GM23248 (cell line): ENCODE results near the gene MID1IP1. TPM values are rescaled to one million over a fixed set of nuclear protein-coding genes. Genes with fewer than 3 reads are reported as not detected.

Experiments used
- DNase-seq: peaks from one replicate; pipeline ENCODE4 v3.0.0-alpha.2; 2015
- H2AFZ ChIP-seq: fragments of 200-600 bp; sonication (generic); 2 replicates; pipeline ENCODE4 v1.6.1; 2016; ENCODE audit warnings: antibody characterized with exemption
- H3F3A ChIP-seq: fragments of 200-600 bp; sonication (generic); 2 replicates; pipeline ENCODE4 v1.6.1; 2016; ENCODE audit warnings: mild to moderate bottlenecking, antibody characterized with exemption, mixed run types; ENCODE audit not compliant: insufficient read depth
- H3K27ac ChIP-seq: fragments of 200-600 bp; sonication (generic); 2 replicates; pipeline ENCODE4 v1.5.1; 2016; ENCODE audit warnings: mild to moderate bottlenecking
- H3K27me3 ChIP-seq: fragments of 200-600 bp; sonication (generic); replicated peaks from 2 replicates; pipeline ENCODE4 v1.6.1; 2016; ENCODE audit warnings: mild to moderate bottlenecking; ENCODE audit not compliant: insufficient read depth
- H3K36me3 ChIP-seq: fragments of 200-600 bp; sonication (generic); 2 replicates; pipeline ENCODE4 v1.6.1; 2016; ENCODE audit warnings: low read depth, mild to moderate bottlenecking
- H3K4me1 ChIP-seq: fragments of 200-600 bp; sonication (generic); 2 replicates; pipeline ENCODE4 v1.6.1; 2016; ENCODE audit warnings: mild to moderate bottlenecking; ENCODE audit not compliant: insufficient read depth
- H3K4me2 ChIP-seq: fragments of 200-600 bp; sonication (generic); one replicate; pipeline ENCODE4 v1.6.1; 2016; ENCODE audit warnings: mild to moderate bottlenecking; ENCODE audit not compliant: unreplicated experiment
- H3K4me3 ChIP-seq: fragments of 200-600 bp; sonication (generic); 2 replicates; pipeline ENCODE4 v1.5.1; 2016; ENCODE audit warnings: mild to moderate bottlenecking
- H3K79me2 ChIP-seq: fragments of 200-600 bp; sonication (generic); 2 replicates; pipeline ENCODE4 v1.6.1; 2016; ENCODE audit warnings: mild to moderate bottlenecking; ENCODE audit not compliant: insufficient read depth
- H3K9ac ChIP-seq: fragments of 200-600 bp; sonication (generic); 2 replicates; pipeline ENCODE4 v1.6.1; 2016; ENCODE audit warnings: mild to moderate bottlenecking
- H3K9me2 ChIP-seq: fragments of 200-600 bp; sonication (generic); 2 replicates; pipeline ENCODE4 v1.6.1; 2016; ENCODE audit warnings: mixed run types, mild to moderate bottlenecking, moderate library complexity; ENCODE audit not compliant: insufficient read depth
- H3K9me3 ChIP-seq: fragments of 200-600 bp; sonication (generic); one replicate; pipeline ENCODE4 v1.6.1; 2017; ENCODE audit warnings: low read depth
- H4K20me1 ChIP-seq: fragments of 200-600 bp; sonication (generic); 2 replicates; pipeline ENCODE4 v1.6.0; 2016; ENCODE audit not compliant: insufficient read depth
- EZH2 ChIP-seq: fragments of 200-600 bp; sonication (generic); IDR thresholded peaks from 2 replicates; pipeline ENCODE4 v1.6.1; 2018; ENCODE audit warnings: antibody characterized with exemption, mild to moderate bottlenecking; ENCODE audit not compliant: insufficient read depth, poor library complexity, severe bottlenecking
- EZH2phosphoT487 ChIP-seq: fragments of 200-600 bp; sonication (generic); IDR thresholded peaks from 2 replicates; pipeline ENCODE4 v1.6.1; 2018; ENCODE audit warnings: antibody characterized with exemption, moderate library complexity, mild to moderate bottlenecking, low read depth; ENCODE audit not compliant: insufficient read depth
- WGBS, 2 experiments: methylation state at CpG; one replicate each; pipeline ENCODE4 v1.1.6; 2015 to 2017; ENCODE audit warnings: low lambda C conversion rate in 2 of 2, low coverage in 1 of 2; ENCODE audit errors: missing lambda C conversion rate in 2 of 2; 5-methylcytosine and 5-hydroxymethylcytosine counted together
- in situ Hi-C: fragments of 300-500 bp; cut with MboI; formaldehyde crosslinking; loops from 2 replicates; pipeline ENCODE4 v1.15.0; 2020
- polyA plus RNA-seq: library from polyadenylated mRNA; unstranded; fragments of >200 nt; fragmentation: Nextera tagmentation; extraction: Ambion mirVana; gene quantifications from 2 replicates; pipeline ENCODE4 v1.2.1, GENCODE V29; 2016
- total RNA-seq: library from RNA; depleted of rRNA; stranded (reverse); fragments of >200 nt; shearing (Covaris generic); gene quantifications from 2 replicates; pipeline ENCODE4 v1.2.3, GENCODE V29; 2014

The MID1IP1 gene
- total and polyA plus RNA-seq, 2 experiments from 2014 or later = 4.8 to 41.9 TPM

DNA sequence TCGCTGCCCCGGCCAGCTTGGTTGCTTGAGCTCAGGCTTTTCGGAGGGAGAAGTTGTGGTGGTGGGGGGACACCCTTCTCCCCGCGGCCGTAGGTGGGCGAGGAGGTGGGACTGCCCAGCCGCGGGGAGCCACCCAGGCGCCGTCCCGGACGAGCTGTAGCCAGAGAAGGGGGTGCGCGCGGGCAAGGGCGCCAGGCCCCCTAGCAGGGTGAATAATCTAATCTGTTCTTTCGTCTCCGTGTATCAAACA lies 3.1 kb downstream of the MID1IP1 start:
- Histone ChIP-seq H3K27ac (peak overlapping the region; percentile 95), H3K79me2 (peaks cover 34% of the 10 kb centered on the region), H3K9me2 (no peaks in the 10 kb centered on the region), H3K36me3 (no peaks in the 10 kb centered on the region), H3K4me3 (peak overlapping the region; percentile 89), H2AFZ (peak overlapping the region; percentile 43; the same call in 1 of the 2 replicates), H3K27me3 (no peaks in the 10 kb centered on the region), H3F3A (peaks cover 27% of the 10 kb centered on the region; the same call in 1 of the 2 replicates), H3K4me2 (peak overlapping the region; percentile 92), H3K9ac (peak overlapping the region; percentile 97), H3K4me1 (peaks cover 33% of the 10 kb centered on the region), H3K9me3 (no peaks in the 10 kb centered on the region), H4K20me1 (no peaks in the 10 kb centered on the region)
- no peak for DNase-seq
- WGBS, 2 experiments = 0% methylated on average over 15 of the region's 19 CpGs; no CpG with 5 or more reads in 1 of the 2 experiments
- no peak for TF ChIP-seq EZH2
- no peak for TF ChIP-seq EZH2phosphoT487
- in situ Hi-C loops = no loop called here

DNA sequence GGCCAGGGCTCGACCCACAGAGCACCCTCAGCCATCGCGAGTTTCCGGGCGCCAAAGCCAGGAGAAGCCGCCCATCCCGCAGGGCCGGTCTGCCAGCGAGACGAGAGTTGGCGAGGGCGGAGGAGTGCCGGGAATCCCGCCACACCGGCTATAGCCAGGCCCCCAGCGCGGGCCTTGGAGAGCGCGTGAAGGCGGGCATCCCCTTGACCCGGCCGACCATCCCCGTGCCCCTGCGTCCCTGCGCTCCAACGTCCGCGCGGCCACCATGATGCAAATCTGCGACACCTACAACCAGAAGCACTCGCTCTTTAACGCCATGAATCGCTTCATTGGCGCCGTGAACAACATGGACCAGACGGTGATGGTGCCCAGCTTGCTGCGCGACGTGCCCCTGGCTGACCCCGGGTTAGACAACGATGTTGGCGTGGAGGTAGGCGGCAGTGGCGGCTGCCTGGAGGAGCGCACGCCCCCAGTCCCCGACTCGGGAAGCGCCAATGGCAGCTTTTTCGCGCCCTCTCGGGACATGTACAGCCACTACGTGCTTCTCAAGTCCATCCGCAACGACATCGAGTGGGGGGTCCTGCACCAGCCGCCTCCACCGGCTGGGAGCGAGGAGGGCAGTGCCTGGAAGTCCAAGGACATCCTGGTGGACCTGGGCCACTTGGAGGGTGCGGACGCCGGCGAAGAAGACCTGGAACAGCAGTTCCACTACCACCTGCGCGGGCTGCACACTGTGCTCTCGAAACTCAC lies 3.6 kb downstream of the MID1IP1 start:
- Histone ChIP-seq H3K9me3 (no peaks in the 10 kb centered on the region), H3K4me1 (peaks cover 30% of the 10 kb centered on the region), H3K27me3 (no peaks in the 10 kb centered on the region), H3F3A (peaks cover 22% of the 10 kb centered on the region; the same call in 1 of the 2 replicates), H3K27ac (peak overlapping the region; percentile 95), H2AFZ (peak overlapping the region; percentile 60), H3K9ac (peak overlapping the region; percentile 97), H4K20me1 (no peaks in the 10 kb centered on the region), H3K9me2 (no peaks in the 10 kb centered on the region), H3K79me2 (peaks cover 34% of the 10 kb centered on the region), H3K4me2 (peak overlapping the region; percentile 92), H3K36me3 (no peaks in the 10 kb centered on the region), H3K4me3 (peak overlapping the region; percentile 89)
- DNase-seq = peak; percentile 70
- TF ChIP-seq EZH2 (no peak), EZH2phosphoT487 (no peak)
- in situ Hi-C loops = no loop called here
- 0 to 1% methylated on average over 5 to 28 of the region's 66 CpGs for WGBS, 2 experiments

DNA sequence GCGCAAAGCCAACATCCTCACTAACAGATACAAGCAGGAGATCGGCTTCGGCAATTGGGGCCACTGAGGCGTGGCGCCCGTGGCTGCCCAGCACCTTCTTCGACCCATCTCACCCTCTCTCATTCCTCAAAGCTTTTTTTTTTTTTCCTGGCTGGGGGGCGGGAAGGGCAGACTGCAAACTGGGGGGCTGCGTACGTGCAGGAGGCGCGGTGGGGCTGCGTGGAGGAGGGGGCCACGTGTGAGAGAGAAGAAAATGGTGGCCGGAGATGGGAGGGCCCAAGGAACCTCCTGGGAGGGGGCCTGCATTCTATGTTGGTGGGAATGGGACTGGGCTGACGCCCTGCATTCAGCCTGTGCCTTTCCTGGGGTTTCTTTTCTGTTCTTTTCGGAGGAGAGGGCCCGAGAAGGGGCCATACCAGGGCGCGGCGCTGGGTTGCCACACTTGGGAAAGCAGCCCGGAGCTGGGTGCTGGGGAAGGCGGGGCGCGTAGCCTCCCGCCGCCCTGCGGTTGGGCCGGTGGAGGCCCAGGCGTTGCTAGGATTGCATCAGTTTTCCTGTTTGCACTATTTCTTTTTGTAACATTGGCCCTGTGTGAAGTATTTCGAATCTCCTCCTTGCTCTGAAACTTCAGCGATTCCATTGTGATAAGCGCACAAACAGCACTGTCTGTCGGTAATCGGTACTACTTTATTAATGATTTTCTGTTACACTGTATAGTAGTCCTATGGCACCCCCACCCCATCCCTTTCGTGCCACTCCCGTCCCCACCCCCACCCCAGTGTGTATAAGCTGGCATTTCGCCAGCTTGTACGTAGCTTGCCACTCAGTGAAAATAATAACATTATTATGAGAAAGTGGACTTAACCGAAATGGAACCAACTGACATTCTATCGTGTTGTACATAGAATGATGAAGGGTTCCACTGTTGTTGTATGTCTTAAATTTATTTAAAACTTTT lies 4.5 kb downstream of the MID1IP1 start:
- Histone ChIP-seq H3K27ac (peak overlapping the region; percentile 95), H3K9me2 (no peaks in the 10 kb centered on the region), H3K4me1 (peaks cover 23% of the 10 kb centered on the region), H3K9me3 (no peaks in the 10 kb centered on the region), H2AFZ (peak overlapping the region; percentile 60; the same call in 1 of the 2 replicates), H3K4me2 (peak overlapping the region; percentile 92), H3K79me2 (peaks cover 34% of the 10 kb centered on the region), H3K27me3 (no peaks in the 10 kb centered on the region), H3K4me3 (peak overlapping the region; percentile 89), H3F3A (peaks cover 16% of the 10 kb centered on the region; the same call in 1 of the 2 replicates), H3K9ac (peak overlapping the region; percentile 97), H4K20me1 (no peaks in the 10 kb centered on the region), H3K36me3 (no peaks in the 10 kb centered on the region)
- TF ChIP-seq EZH2 = no peak
- no peak for TF ChIP-seq EZH2phosphoT487
- in situ Hi-C loops = no loop called here
- 1 to 3% methylated on average over 24 to 25 of the region's 41 CpGs for WGBS, 2 experiments
- peak; percentile 89 for DNase-seq

DNA sequence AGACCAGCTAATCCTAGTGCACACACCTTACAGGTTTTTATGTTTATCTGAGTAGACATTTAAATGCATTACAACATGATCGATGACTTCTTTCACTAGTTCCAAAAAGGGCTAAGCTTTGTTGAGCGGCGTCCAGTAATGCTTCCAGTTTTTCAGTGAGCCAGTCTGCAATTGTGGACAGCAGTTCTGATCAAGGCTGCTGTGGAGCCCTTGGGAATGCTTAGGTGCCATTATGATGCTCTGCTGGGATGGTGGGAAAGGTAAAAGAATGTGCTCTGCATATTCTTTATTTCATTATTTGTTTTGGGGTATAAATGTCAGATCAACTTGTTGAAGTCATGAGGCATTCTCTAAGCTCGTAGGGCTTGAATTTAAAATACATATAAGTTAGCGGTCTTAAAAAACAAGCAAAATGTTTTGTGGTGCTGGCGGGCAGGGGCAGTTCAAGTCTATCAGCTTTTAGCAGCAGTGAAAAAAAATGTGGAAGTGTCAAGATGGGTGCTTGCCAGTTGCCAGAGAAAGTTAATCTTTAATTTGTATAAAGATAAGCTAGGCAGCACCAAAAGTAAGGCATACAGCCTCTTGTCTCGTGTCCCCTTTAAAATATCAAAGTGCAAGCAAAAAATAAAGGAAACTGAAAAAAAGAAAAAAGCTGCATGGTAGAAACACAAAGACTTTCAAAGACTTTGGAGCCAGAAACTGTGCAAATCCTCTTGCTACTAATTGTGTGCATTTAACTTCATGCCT lies 5.8 kb downstream of the MID1IP1 start:
- peaks cover 34% of the 10 kb centered on the region for H3K79me2 ChIP-seq
- H2AFZ ChIP-seq = no peak overlapping the region
- no peaks in the 10 kb centered on the region for H3K9me3 ChIP-seq
- H3K27ac ChIP-seq = peak overlapping the region; percentile 95
- H3K4me3 ChIP-seq = peak overlapping the region; percentile 89
- no peak for TF ChIP-seq EZH2phosphoT487
- no peak for TF ChIP-seq EZH2
- H3K27me3 ChIP-seq = no peaks in the 10 kb centered on the region
- H3K9me2 ChIP-seq = no peaks in the 10 kb centered on the region
- DNase-seq = peak; percentile 24
- H3K36me3 ChIP-seq = no peaks in the 10 kb centered on the region
- H3K4me1 ChIP-seq = peaks cover 26% of the 10 kb centered on the region
- peak overlapping the region; percentile 97 for H3K9ac ChIP-seq
- H3F3A ChIP-seq = peaks cover 7% of the 10 kb centered on the region; the same call in 1 of the 2 replicates
- WGBS, 2 experiments = 38 to 41% methylated on average over 7 of the region's 7 CpGs
- H4K20me1 ChIP-seq = no peaks in the 10 kb centered on the region
- peak overlapping the region; percentile 92 for H3K4me2 ChIP-seq
- in situ Hi-C loops = no loop called here
